GM18511 (cell line): ENCODE data around the gene DHX35.
A peak's percentile ranks its signal among the peaks of the same experiment; 100 is the strongest.

Experiments used
- ATAC-seq: cut with Tn5 transposase; IDR thresholded peaks from one replicate; pipeline ENCODE4 v1.9.1; 2021; ENCODE audit warnings: mild to moderate bottlenecking, moderate library complexity; ENCODE audit not compliant: unreplicated experiment

DHX35 gene

GRCh38 chr20:39052676-39053075 is 90.5 kb downstream of the DHX35 start:
- no peak for ATAC-seq

- no peak for ATAC-seq
Observed at GRCh38 chr20:39057143-39057542, 95.0 kb downstream of the DHX35 start.

- ATAC-seq = no peak
Observed at GRCh38 chr20:39057911-39058310, 95.8 kb downstream of the DHX35 start.

- no peak for ATAC-seq
Observed at GRCh38 chr20:39059036-39059435, 96.9 kb downstream of the DHX35 start.

- ATAC-seq = no peak
Observed at GRCh38 chr20:39066471-39067242, 104.5 kb downstream of the DHX35 start.

- no peak for ATAC-seq
Observed at GRCh38 chr20:39067526-39068216, 105.5 kb downstream of the DHX35 start.

- no peak for ATAC-seq
Observed at GRCh38 chr20:39069976-39070375, 107.8 kb downstream of the DHX35 start.

- ATAC-seq = no peak
Observed at GRCh38 chr20:39070484-39071231, 108.5 kb downstream of the DHX35 start.

GRCh38 chr20:39072132-39072531 is 110.0 kb downstream of the DHX35 start:
- no peak for ATAC-seq

GRCh38 chr20:39072653-39073052 is 110.5 kb downstream of the DHX35 start:
- ATAC-seq = no peak

- no peak for ATAC-seq
Observed at GRCh38 chr20:39075731-39076130, 113.6 kb downstream of the DHX35 start.

GRCh38 chr20:39076958-39077357 is 114.8 kb downstream of the DHX35 start:
- no peak for ATAC-seq

- no peak for ATAC-seq
Observed at GRCh38 chr20:39080326-39080725, 118.2 kb downstream of the DHX35 start.

- ATAC-seq = peak; percentile 72
Observed at GRCh38 chr20:39081255-39081654, 119.1 kb downstream of the DHX35 start.

- ATAC-seq = no peak
Observed at GRCh38 chr20:39082622-39083398, 120.7 kb downstream of the DHX35 start.

GRCh38 chr20:39083761-39084160 is 121.6 kb downstream of the DHX35 start:
- no peak for ATAC-seq

- ATAC-seq = no peak
Observed at GRCh38 chr20:39089029-39089428, 126.9 kb downstream of the DHX35 start.
